ENCODE measurements around the gene RNASEH2B. TPM values are rescaled to one million over a fixed set of nuclear protein-coding genes. Genes with fewer than 3 reads are reported as not detected.

RNASEH2B gene
- total RNA-seq, 1 experiment from 2014 or later, result 83.4 TPM

GRCh38 chr13:50994651-50995050 lies 85.1 kb downstream of the RNASEH2B start:
- DNase-seq (ENCODE audit: low read depth), result no peak

- no peak for DNase-seq (ENCODE audit: low read depth)
Observed at GRCh38 chr13:50995854-50996253, 86.3 kb downstream of the RNASEH2B start.

DNA sequence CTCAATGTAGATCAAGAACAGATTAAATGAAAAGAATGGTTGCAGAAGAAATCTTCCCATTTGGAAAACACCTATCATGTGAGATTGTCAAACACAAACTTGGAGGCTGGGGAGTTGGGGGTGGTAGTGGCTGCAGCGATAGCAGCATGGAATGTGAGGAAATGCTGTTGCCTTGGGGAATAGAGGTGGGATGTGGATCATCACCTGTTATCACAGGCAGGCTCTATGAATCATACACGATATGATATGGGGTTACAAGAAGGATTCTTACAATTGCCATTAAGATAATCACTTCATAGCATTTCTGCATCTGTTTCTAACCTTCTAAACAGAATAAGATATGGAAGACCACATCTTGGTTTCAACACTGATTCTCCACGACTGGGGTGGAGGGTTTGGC lies 88.7 kb downstream of the RNASEH2B start:
- DNase-seq (ENCODE audit: low read depth), result no peak

DNA sequence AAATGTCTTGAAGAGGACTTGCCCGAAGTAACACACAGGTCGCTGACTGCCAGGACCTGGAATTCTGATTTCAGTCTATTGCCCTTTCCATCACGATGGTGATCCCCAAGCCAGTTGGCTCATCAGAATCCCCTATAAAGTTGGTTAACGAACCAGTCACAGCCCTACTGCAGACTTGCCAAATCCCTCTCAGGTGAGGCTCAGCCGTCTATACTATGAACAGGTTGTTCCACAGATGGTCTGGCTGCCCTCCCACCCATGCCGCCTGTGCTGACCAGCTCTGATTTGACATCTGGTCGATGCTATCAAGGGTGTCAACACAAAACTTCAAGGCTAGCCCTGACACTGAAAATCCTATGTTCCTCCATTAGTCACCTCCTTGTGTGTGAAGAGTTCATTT lies 90.0 kb downstream of the RNASEH2B start:
- no peak for DNase-seq (ENCODE audit: low read depth)

DNA sequence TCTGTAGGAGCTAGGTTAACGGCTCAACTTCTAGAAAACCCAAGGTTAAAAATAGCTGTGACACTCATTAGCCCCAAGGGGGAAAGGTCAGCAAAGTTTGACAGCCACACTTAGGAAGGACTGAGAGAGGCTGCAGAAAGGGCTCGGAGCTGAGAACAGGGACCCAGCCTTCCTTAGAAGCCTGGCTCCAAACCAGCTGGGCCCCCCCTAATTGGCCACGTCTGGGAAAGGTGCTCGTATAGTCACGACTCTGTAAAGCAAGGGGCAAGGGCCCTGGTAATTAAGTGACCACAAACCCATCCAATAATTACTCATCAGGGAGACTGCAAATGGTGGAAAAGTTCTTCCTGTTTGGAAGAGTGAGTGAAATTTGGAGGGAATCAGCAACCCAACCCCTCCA lies 90.5 kb downstream of the RNASEH2B start:
- peak; percentile 26 for DNase-seq (ENCODE audit: low read depth)

DNA sequence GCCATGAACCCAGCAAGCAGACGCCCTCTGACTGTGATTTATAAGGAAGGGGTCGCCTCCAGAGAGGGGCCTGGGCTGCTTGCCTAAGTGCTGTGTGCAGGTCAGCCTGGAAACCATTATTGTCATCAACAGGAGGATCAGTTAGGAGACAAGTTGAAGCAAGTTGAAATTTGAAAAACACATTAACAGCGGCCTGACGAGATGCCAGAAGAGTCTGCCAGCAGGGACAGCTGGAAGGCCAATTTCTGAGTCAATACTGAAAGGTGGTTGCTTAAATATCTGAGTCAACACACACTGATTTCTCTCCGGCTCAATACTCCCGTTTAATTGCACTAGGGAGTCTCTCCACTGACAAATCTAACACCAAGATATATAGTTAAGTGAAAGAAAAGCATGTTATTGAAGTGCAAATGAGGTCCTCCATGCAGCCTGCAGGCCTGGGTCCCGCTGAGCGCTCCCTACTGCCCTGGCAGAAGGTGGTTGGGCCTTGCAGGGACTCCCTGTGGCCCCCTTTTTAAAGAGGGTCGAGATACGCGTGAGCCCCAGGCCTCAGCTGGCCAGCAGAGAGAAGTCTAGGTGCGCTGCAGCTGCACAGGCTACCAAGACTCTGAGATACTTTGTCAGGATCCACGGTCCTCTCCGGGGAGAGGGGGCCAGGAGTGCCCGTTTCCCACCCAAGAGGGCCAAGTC lies 91.1 kb downstream of the RNASEH2B start:
- DNase-seq (ENCODE audit: low read depth), result peak; percentile 79

DNA sequence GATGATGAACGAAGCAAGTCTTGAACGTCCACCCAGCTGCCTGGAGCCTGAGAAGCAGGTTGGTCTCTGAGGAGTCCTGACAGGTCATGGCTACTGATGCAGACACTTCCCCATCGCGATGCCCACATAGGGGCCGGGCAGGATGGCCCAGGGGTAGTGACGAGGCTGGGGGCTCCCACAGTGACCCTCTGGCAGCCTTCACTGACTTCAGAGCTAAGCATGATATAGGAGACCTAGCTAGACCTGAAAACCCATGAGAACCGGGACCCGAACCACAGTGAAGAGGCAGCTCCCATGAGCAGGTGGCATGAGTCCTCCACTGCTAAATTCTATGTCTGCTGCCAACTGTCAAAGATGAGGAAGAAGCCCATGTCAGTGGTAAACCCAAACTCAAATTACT lies 91.7 kb downstream of the RNASEH2B start:
- DNase-seq (ENCODE audit: low read depth), result no peak

GRCh38 chr13:51002736-51003135 lies 93.1 kb downstream of the RNASEH2B start:
- DNase-seq (ENCODE audit: low read depth), result no peak

GRCh38 chr13:51003642-51004041 lies 94.1 kb downstream of the RNASEH2B start:
- no peak for DNase-seq (ENCODE audit: low read depth)

- no peak for DNase-seq (ENCODE audit: low read depth)
Observed at GRCh38 chr13:51004111-51004865, 94.7 kb downstream of the RNASEH2B start.

GRCh38 chr13:51004918-51005460 lies 95.4 kb downstream of the RNASEH2B start:
- no peak for DNase-seq (ENCODE audit: low read depth)

- DNase-seq (ENCODE audit: low read depth), result no peak
Observed at GRCh38 chr13:51005566-51005965, 96.0 kb downstream of the RNASEH2B start.

Other genes with a start within 250 kb of the RNASEH2B start
- gene DLEU7, start 66.1 kb upstream of the RNASEH2B start, total RNA-seq (2014; rRNA removed), result not detected in 2 replicates
- gene C13orf42, start 201.5 kb downstream of the RNASEH2B start, total RNA-seq (2014; rRNA removed), result not detected in 2 replicates

Data from LHCN-M2 (cell line).